RWPE1 (cell line): Measurements from ENCODE around the gene DENND1A.

Experiments used
- CTCF ChIA-PET: fragments of 350-600 bp; sonication (Branson Sonifier 250); formaldehyde crosslinking; extraction: SDS; loops from one replicate; lab custom pipeline; 2021; lab: Yijun Ruan, JAX
- POLR2A ChIA-PET: fragments of 400-600 bp; formaldehyde crosslinking; extraction: SDS; loops from one replicate; lab custom pipeline; 2020; ENCODE audit warnings: antibody characterized with exemption; ENCODE audit not compliant: low non-redundant PET; lab: Yijun Ruan, JAX
- DNase-seq: peaks from one replicate; pipeline ENCODE4 v3.0.0; 2012; ENCODE audit warnings: low spot score
- H3K27ac ChIP-seq: fragments of 450-650 bp; 2 replicates; pipeline ENCODE4 v1.5.1; 2017
- CTCF ChIP-seq: fragments of 450-650 bp; conservative IDR thresholded peaks from 2 replicates; pipeline ENCODE4 v1.5.1; 2017; ENCODE audit warnings: low read depth, mild to moderate bottlenecking

DENND1A gene

DNA sequence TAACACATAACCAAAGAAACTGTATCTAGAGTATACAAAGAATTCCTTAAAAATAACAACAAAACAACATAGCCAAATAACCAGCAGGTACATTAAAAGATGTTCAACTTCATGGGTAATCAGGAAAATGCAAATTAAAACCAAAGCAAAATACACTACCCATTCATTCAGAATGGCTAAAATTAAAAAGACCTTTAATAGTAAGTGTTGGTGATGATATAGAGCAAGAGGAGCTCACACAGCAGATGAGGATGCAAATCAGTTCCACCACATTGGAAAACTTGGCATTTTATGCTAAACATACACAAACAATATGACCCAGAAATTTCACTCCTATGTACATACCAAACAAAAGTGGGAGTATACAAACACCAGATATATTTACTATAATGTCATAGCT is 97.8 kb downstream of the DENND1A start:
- CTCF ChIA-PET: no interaction called here
- TF ChIP-seq CTCF: no peak
- POLR2A ChIA-PET: no interaction called here
- no peak overlapping the region for H3K27ac ChIP-seq
- DNase-seq: no peak

DNA sequence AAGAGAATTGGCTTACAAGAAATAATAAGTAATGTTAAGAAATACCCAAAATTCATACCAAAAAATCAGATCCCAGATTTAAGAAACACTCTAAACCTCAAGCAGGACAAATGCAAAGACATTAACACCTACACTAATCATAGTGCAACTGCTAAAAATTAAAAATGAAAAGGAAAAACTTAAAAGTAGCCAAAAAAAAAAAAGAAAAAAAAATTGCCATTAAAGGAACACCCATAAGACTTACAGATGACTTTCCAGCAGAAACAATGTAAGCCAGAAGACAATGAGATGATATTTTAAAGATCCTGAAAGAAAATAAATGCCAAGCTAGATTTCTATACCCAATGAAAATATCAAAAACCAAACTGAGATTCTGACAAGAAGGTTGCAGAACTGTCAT is 101.5 kb downstream of the DENND1A start:
- H3K27ac ChIP-seq: no peak overlapping the region
- no peak for TF ChIP-seq CTCF
- peak; percentile 30 for DNase-seq
- POLR2A ChIA-PET: no interaction called here
- CTCF ChIA-PET: no interaction called here

- DNase-seq: peak; percentile 28
- CTCF ChIA-PET: interaction anchor here (0.6 to 0.7 kb wide), 2 partner anchors 11 to 267 kb away, joined by 4 to 7 read pairs; no protein-coding TSS in a partner anchor
- TF ChIP-seq CTCF: no peak
- H3K27ac ChIP-seq: no peak overlapping the region
- POLR2A ChIA-PET: no interaction called here
These were observed 104.4 kb downstream of the DENND1A start for GRCh38 chr9:123825342-123826060.

DNA sequence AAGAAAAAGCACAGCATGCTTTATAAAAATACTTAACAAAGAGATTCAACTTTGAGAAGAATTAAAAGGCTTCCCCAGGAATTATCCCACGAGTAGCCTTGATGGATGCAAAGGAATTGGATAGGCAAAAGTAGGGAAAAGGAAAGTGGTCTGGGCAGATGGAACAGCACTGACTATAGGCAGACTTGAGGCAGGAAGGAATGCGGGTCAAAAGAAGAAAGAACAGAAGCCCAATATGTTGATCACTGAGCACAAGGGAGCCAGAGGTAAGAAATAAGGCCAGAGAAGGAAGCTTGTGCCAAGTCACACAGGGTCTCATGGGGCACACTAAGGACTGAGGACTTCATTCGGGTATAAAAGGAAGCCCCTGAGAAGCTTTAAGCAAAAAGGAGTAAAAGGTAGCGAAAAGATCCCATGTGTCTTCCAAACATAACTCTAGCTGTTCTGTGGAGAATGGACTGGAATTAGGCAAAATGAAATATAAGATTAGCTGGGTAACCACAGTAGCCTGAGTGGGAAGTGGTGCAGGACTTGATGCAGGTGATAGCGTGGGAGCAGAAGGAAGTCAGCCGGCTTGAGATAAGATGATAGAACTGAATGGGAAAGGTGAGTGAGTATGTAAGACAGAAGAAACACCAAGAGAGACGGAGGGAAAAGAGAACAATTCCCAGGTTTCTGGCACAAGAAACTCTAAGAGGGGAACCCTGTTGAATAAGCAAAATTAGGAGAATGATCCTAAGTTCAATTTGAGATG is 106.6 kb downstream of the DENND1A start:
- no peak overlapping the region for H3K27ac ChIP-seq
- TF ChIP-seq CTCF: no peak
- DNase-seq: no peak
- POLR2A ChIA-PET: no interaction called here
- CTCF ChIA-PET: no interaction called here

GRCh38 chr9:123821619-123822018 is 108.3 kb downstream of the DENND1A start:
- ChIA-PET POLR2A (no interaction called here), CTCF (interaction anchor here (0.6 to 1.3 kb wide), 3 partner anchors 13 to 219 kb away, joined by 3 to 5 read pairs (median 3); no protein-coding TSS in a partner anchor)
- H3K27ac ChIP-seq: no peak overlapping the region
- TF ChIP-seq CTCF: no peak
- no peak for DNase-seq

DNA sequence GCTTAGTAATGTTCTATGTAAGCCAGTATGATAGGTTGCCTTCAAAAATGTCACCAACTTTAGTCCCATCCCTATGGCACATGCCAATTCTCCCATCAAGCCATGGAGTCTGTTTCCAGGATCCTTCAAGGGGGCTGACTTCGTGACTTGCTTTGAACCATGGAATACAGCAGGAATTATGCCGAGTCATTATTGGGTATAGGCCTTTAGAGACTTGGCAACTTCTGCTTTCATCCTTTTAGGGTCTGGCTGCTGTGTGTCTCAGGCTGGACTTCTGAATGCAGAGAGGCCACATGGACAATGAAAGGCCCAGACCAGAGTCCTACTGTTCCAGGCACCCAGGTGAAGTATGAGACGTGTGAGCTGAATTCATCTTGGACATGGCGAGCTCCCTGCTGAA is 109.8 kb downstream of the DENND1A start:
- DNase-seq: no peak
- no peak for TF ChIP-seq CTCF
- ChIA-PET CTCF (no interaction called here), POLR2A (no interaction called here)
- H3K27ac ChIP-seq: no peak overlapping the region
